RWPE1 (cell line): ENCODE results near the gene GPC5.

Source experiments
- CTCF ChIA-PET: fragments of 350-600 bp; sonication (Branson Sonifier 250); formaldehyde crosslinking; extraction: SDS; loops from one replicate; lab custom pipeline; 2021; lab: Yijun Ruan, JAX
- POLR2A ChIA-PET: fragments of 400-600 bp; formaldehyde crosslinking; extraction: SDS; loops from one replicate; lab custom pipeline; 2020; ENCODE audit warnings: antibody characterized with exemption; ENCODE audit not compliant: low non-redundant PET; lab: Yijun Ruan, JAX
- DNase-seq: peaks from one replicate; pipeline ENCODE4 v3.0.0; 2012; ENCODE audit warnings: low spot score
- H3K27ac ChIP-seq: fragments of 450-650 bp; 2 replicates; pipeline ENCODE4 v1.5.1; 2017
- CTCF ChIP-seq: fragments of 450-650 bp; conservative IDR thresholded peaks from 2 replicates; pipeline ENCODE4 v1.5.1; 2017; ENCODE audit warnings: low read depth, mild to moderate bottlenecking

Gene GPC5

GRCh38 chr13:91978571-91978970, 580.1 kb downstream of the GPC5 start:
- POLR2A ChIA-PET, result no interaction called here
- CTCF ChIA-PET, result no interaction called here
- no peak overlapping the region for H3K27ac ChIP-seq
- TF ChIP-seq CTCF, result no peak
- no peak for DNase-seq

- ChIA-PET CTCF (no interaction called here), POLR2A (no interaction called here)
- no peak overlapping the region for H3K27ac ChIP-seq
- no peak for TF ChIP-seq CTCF
- DNase-seq, result no peak
Measured at GRCh38 chr13:91986761-91987483, 588.5 kb downstream of the GPC5 start.

- TF ChIP-seq CTCF, result no peak
- ChIA-PET POLR2A (no interaction called here), CTCF (no interaction called here)
- no peak for DNase-seq
- no peak overlapping the region for H3K27ac ChIP-seq
Measured at GRCh38 chr13:91988331-91988730, 589.9 kb downstream of the GPC5 start.

- no peak for TF ChIP-seq CTCF
- ChIA-PET CTCF (no interaction called here), POLR2A (no interaction called here)
- no peak overlapping the region for H3K27ac ChIP-seq
- DNase-seq, result no peak
Measured at GRCh38 chr13:92012787-92013186, 614.4 kb downstream of the GPC5 start.

- no peak for TF ChIP-seq CTCF
- ChIA-PET CTCF (no interaction called here), POLR2A (no interaction called here)
- DNase-seq, result no peak
- H3K27ac ChIP-seq, result no peak overlapping the region
Measured at GRCh38 chr13:92017737-92018136, 619.3 kb downstream of the GPC5 start.

GRCh38 chr13:92028695-92029094, 630.3 kb downstream of the GPC5 start:
- TF ChIP-seq CTCF, result no peak
- CTCF ChIA-PET, result interaction anchor here (0.5 kb wide), 1 partner anchor 151 kb away, joined by 3 read pairs; no protein-coding TSS in a partner anchor
- POLR2A ChIA-PET, result no interaction called here
- no peak overlapping the region for H3K27ac ChIP-seq
- DNase-seq, result no peak
